Stimulated activated CD4-positive, alpha-beta T cell treated with anti-CD3 and anti-CD28 coated beads, Interleukin-1b, Interleukin-23, amount 100 ng/mL, for 48 hours (primary cell): ENCODE results near the gene KAZN.
A peak's percentile ranks its signal among the peaks of the same experiment; 100 is the strongest.

Experiments
- DNase-seq: peaks from one replicate; pipeline ENCODE4 v3.0.0-alpha.2; 2020

Gene KAZN

DNA sequence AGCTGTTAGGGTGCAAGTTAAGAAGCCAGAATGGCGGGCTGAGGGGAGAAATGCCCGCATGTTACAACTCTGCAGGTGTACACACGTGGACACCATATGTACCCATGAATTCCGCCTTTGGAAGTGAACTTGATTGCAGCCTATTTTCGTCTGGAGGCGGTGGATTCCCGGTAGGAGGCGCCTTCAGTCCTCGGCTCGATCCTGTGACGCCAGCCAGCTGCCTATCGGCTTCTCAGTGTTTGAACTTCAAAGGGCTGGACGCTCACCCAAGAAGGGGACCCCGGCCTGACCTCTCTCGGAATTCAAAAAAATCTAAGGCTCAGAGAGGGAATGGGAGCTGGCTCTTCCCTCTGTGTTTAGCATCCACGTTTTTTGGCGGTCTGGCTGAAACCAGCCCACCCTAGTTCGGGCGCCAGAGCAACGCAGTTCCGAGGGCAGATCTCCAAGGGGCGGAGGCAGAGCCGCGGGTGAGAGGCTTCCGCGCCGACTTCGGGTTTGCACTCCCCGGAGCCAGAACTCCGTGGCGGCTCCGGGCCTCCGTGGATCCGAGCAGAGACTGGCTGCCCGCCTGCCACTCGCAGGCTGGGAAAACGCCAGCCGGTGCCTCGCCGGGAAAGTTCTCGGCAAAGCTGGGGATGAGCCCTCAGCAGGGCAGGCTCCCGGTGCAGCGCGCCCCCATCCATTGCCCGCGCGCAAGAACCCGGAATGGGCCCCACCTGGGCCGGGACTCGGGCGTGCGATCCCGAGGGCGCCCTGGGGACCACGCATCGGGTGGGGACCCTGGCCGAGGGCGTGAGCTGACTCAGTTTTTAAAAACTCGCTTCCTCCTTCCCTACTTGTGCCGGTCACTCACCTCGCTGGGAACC lies 554.1 kb downstream of the KAZN start:
- no peak for DNase-seq

DNA sequence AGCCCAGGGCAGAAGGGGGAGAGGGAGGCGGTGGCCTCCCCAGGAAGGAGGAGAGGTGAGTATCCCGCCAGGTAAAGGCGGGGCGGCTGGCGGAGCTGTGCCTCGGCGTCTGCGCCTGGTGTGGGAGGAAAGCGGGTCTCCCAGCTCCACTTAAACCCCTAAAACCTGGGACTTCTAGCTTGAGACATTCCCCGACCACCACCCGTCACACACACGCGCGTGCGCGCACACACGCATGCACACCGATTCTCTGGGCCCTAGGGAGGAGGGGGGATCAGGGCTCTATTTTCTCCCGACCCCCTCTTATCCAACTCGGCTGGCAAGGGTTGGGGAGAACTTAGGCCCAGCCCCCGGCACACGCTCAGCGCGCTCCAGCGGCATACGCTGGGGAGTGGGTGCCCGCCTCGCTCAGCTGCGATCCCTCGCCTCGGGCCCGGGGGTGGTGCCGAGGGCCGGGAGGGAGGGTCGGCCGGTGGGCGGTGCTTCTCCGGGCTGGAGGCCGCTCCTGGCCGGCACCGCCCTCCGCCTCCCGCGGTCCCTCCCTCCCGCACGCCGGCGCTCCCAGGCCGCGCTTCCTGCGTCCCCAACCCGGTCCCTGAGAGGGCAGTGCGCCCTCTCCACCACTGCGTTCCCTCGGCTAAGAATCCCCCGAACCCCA lies 554.8 kb downstream of the KAZN start, which contains the start of gene TMEM51:
TMEM51 (plus strand) TSS at position 564 of the 658 bp plus-strand sequence. CDS start 61,341 bp downstream, outside the sequence.
- no peak for DNase-seq

DNA sequence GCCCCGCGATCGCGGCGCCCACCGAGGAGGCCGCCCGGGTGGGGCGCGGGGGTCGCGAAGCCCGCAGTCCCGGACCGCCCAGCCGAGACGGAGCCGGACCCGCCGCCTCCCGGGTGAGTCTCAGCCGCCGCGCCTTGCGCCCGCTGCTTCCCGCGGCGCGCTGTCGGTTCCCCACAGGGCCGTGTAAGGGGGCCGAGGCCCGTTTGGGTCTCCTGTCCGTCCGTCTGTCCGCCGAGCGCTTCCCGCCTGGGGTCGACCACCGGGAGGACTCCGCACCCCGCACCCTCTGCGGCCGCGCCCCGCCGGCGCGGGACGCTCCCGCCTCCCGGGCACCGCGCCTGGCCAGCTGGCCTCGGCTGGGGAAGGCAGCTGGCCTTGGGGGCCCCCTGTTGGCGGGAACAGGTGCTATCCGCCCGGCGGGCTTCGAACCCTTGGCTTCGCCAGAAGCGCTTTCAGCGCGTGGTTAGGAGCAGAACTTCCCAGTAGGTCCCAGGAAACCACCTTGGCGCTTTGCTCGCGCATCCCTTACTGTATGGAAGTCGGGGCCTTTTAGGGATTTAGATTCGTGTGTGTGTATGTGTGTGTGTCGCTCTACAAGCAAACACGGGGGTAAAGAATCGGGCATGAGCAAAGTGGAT lies 555.5 kb downstream of the KAZN start:
- peak; percentile 38 for DNase-seq

DNA sequence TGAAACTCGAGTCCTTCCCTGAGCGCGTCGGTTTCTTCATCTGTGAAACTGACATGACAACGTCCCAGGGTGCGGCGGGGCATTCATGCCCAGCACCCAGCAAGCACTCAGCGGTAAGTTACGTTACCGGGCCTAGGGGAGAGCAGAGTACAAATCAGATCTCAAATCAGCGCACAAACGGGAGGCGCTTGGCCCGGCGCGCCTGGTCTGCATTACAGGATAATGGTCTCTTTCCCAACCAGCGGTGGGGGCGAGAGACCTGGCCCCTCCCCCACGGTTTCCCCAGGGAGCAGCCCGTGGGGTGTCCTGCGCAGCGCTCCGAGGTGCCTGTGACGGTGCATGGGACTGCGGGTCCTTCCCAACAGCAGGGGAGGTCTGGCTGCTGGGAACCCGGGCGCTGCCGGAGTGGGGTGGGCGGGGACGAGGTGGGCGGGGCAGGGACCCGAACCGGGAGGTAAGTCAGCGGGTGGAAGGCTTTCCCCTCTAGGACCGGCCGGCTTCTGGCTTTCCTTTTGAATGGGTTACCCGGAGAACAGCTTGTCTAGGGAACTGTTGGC lies 556.1 kb downstream of the KAZN start:
- peak; percentile 9 for DNase-seq

DNA sequence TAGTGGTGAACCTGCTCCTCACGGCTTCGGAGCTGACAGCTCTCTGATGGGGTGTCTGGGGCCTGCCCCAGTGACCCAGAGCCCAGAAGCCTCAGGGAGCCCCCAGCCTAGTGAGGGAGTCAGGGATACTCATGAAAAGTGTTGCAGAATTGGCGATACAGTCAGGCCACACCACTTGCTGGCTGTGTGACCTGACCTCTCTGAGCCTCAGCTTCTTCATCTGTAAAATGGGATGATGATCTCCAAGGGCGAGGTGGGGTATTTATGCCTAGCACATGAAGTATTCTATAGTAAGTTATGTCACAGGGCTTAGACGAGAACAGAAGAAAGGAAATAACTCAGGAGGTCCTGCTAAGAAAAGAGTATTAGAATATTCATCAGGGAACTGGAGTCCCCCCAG lies 556.7 kb downstream of the KAZN start:
- no peak for DNase-seq

DNA sequence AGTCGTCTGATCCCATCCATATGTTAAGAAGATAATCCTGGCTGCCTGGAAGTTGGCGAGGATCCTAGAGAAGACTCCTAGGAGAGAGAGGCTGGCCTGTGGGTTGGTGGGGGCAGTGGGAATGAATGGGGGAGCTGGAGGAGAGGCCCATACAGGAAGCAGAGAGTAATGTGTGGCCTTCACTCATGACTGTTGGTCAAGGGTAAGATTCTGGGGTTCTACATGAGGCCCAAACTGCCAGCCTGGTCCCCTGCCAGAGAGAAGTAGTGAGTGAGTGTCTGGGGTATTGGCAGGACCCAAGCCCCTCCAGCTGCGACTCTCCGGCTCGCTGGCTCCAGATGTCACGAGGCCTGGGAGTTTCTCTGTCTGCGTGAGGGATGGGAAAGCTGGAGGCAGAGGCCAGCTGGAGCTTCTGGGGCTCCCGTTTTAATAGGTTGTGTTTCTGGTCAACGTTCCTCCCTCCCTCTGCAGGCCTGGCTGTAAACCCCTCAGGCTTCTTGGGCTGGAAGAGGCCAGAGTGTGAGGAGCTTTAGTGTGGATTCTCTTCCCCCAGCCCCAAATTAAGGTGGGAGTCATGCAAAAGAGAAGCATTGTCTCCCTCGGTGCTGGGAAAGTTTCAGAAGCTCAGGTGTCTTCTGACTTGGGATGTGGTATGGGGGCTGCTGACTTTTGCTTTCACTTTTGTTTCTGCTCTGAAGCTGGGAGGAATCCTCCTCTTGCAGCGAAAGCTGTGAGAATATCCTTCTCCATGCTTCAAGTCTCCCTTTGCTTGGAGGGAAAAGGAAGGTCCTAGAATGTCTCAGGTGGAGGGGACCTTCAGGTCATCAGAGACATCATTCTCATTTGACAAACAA lies 557.6 kb downstream of the KAZN start:
- no peak for DNase-seq

DNA sequence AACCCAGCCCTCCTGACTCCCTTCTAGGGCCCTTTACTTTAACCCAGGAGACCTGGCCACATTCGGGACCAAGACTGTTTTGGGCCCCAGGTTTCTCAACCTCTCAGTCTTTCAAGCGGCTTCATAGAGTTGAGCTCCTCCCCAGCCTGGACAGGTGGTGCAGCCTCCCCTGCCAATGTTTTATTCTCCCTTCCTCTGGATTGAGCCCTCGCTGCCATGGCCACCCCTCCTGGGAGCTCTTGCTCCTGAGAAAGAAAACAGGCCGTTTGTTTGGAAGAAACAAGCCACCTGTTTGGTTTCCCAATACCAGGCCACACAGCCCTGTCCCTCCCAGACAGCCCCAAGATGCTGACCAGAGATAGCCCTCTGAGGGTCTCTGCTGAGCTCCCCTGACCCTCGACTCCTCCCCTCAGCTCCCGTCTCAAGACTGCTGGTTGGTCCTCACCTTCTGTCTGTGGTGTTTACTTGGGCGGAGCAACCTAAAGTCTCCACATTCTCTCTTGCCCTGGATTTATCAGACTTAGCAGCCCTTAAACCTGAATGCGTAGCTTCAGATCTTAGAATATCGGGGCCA lies 558.4 kb downstream of the KAZN start:
- no peak for DNase-seq

DNA sequence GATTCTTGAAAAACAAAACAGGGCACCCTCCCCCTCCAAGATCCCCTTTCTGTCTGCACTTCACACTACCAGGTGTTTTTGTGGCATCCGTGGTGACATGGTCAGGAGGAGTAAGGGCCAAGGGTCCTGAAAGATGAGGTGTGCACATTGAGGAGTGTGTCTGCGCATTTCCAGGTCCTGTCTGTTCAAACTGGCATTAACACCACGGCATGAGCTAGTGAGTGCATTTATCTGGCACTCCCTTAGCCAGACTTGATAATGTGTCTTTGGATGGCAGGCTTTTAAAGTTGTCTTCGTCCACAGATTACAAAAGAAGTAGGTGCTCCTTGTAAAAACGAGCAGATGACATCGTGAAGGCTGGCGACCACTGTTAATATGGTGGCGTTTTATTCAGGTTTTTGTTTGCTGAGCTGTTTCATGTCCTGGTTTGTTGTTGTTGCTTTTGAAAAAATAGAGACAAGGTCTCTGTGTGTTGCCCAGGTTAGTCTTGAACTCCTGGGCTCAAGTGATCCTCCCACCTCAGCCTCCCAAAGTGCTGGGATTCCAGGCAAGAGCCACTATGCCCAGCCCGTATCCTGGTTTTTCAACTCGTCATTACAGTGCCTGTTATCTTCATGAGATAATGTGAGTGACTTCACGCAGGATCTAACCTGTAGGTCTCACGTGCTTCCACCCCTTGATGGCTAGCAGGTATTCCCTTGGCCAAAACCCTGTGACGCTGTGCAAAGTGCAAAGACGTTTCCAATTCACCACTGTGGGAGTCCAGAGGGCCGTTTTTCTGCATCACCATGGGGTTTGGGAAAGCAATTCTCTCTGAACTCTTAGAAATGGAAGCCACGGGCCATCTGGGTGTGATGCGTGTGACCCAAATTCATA lies 559.3 kb downstream of the KAZN start:
- DNase-seq, result no peak

DNA sequence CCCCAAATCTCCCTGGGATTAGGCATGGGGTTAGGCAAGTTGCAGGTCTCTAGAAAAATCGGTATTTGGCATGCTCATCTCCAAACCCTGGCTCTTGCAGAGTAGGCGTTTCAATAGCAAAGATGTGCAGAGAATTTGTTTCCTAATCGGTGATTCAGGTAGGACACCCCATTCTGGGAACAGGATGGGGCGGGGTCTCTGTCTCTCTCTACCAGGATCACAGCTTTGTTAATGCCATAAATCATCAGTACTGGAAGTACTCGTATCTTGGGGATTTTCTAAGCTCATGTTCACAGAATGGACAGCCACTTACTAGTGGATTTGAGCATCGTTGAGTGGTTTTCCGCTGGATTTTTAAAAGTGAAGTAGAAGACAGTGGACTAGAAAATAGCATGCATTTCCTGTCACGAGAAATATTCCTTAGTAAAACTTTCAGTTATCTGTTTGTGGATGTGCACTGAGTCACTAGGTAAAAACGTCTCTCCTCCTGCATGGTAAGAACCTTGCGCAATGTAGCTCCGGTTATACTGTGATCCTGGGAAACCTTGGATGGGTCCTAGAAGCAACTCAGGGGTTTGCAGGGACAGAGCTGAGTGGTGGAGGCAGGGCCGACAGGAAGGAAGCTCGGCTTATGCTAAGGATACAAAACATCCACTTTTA lies 560.2 kb downstream of the KAZN start:
- no peak for DNase-seq

DNA sequence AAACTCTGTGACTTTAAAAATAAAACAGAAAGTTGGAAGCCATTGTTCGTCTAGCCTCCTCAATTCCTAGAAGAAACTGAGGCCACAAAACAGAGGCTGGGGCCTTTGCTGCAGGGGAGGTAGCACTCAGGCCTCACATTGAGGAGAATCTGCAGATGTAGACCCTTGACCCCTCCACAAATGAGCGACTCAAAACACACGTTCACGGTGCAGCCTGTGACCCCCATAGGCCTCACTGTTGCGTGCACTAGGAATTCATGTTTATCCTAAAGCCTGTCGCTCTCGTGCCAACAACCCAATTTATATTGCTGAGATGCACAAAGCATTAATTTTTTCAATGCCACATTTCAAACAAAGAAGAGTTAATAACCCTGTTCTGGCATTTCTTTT lies 560.7 kb downstream of the KAZN start:
- DNase-seq, result no peak

DNA sequence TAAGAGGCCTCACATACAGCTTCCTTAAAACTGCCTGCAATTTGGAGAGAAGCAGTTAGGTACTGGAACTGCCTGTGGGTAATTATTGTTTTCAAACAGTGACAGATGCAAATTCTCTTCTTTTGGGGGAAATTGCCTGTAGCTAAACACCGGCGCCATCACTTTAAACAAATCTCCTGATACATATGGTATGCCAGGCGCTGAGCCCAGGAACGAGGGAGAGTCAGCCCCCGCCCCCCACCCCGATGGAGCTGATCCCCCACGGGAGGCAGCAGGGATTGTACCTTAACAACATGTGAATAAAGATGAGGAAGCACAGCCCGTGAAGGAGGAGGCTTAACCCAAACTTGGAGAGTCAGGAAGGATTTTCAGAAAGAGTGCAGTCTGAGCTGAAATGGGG lies 562.1 kb downstream of the KAZN start:
- DNase-seq, result no peak

DNA sequence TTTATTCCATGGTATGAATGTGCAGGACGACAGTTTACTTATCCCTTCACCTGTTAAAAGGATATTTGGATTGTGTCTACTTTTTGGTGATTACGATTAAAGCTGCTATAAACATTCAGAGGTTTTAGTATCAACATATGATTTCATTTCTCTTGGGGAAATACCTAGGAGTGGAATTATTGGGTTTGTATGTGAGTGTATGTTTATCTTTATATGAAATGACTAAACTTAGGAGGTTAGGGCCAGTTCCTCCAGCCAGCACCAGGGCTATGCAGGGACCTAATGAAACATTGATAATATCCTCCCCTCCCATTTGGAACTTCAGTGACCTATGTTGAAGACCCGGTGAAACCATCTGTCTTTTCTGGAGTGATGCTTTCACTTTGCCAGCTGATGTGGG lies 568.9 kb downstream of the KAZN start:
- DNase-seq, result no peak
